Stimulated activated CD4-positive, alpha-beta T cell treated with anti-CD3 and anti-CD28 coated beads, TNF-alpha, amount 100 ng/mL, for 48 hours (primary cell): ENCODE measurements around the gene ANXA9.
A peak's percentile ranks its signal among the peaks of the same experiment; 100 is the strongest.

ENCODE experiments used
- DNase-seq, 3 donors: peaks; one replicate each; pipeline ENCODE4 v3.0.0-alpha.2; 2020; ENCODE audit warnings: low read depth in 3 of 3

The ANXA9 gene, protein sequence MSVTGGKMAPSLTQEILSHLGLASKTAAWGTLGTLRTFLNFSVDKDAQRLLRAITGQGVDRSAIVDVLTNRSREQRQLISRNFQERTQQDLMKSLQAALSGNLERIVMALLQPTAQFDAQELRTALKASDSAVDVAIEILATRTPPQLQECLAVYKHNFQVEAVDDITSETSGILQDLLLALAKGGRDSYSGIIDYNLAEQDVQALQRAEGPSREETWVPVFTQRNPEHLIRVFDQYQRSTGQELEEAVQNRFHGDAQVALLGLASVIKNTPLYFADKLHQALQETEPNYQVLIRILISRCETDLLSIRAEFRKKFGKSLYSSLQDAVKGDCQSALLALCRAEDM

DNA sequence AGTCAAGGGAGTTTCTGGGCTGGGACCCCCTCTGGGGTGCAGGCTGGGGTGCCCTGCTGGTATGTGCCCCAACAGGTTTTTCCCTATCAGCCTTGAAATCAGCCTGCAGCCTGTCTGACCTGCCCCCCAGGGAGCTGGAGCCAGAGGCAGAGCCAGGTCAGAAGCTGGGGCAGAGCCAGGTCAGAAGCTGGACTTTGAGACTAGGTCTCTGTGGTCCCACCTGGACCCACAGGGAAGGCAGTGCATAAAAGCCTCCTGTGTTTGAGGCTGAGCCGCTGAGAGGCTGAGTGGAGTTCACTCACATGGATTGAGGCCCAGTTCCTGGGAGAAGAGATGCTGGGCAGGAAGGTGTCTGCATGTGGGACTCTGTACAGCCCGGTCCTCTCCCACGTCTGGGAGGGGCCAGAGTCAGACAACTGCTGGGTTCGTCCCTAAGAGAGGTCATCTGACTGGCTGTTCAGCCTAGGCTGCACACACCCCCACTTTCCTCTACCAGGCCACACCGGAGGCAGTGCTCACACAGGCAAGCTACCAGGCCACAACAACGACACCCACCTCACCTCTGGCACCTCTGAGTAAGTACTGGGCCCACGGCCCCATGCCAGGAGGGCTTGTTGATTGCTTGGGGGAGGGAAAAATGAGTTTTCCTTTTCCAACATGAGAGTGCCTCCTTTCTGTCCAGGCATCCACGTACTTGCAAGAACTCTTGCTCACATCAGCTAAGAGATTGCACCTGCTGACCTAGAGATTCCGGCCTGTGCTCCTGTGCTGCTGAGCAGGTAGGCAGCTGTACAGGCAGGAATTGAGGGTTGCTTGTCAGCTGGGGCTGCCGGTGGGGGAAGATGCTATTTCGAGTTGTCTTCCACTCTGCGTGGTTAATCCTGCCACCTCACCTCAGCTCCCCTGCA, at the start of gene ANXA9:
ANXA9 (plus strand) TSS at position 488 of the 908 bp plus-strand sequence. CDS start 814 bp downstream, outside the sequence.
- DNase-seq = no peak

DNA sequence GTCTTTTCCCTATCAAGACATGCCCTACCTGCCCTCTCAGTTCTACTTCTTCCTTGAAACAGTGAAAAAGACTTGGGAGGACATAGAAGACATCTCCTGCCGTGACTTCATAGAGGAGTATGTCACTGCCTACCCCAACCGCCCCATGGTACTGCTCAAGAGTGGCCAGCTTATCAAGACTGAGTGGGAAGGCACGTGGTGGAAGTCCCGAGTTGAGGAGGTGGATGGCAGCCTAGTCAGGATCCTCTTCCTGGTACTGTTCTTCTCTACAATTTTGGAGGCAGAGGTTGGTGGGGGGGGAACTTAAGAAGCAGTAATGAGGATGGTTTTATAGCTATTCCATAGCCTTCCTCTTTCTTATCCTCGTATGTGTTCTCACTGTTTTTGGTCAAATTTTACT, 37.2 kb upstream of the ANXA9 start:
- DNase-seq = no peak

DNA sequence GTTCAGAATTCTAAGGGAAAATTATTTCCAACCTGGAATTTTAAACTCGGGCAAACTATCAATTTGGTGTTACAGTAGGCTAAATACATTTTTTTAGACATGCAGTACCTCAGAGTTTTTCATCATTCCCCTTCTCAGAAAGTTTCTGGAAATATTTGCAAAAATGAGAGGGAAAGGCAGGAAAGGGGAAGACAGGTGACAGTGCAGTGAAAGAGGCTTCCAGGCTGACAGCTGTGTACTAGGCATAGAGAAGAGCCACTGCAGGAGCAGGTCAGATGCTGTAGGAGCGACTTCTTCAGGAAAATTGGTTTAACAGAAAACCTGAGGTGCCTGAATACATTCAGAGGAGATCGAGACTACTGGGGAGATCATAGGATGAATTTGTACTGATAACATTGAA, 27.4 kb upstream of the ANXA9 start:
- DNase-seq = no peak

DNA sequence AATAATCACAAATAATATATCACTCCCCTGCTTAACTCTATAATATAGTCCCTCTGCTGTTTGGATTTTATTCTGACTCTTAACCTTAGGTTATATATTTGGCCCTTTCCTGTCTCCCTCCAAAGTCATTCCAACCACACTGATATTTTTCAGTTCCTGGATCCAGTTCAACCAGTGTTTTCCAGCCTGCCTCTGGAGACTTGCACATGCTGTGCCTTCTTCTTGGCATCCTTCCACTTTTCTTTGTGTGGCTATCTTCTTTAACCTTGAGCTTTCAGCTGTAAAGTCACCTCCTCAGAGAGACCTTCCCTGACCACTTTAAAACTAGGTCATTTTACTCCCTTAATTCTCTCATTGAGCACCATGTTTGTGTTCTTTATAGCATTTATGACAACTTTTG, 26.8 kb upstream of the ANXA9 start:
- DNase-seq = no peak

DNA sequence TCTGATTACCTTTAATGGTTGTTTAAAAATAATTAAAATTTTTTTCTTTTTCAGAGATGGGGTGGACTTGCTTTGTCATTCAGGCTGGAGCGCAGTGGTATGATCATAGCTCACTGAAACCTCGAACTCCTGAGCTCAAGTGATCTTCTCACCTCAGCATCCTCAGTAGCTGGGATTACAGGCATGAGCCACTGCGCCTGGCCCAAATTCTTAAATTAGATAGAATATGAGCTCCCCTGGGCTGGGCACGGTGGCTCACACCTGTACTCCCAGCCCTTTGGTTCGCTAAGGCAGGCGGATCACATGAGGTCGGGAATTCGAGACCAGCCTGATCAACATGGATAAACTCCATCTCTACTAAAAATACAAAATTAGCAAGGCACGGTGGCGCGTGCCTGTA, 24.4 kb upstream of the ANXA9 start:
- no peak for DNase-seq

DNA sequence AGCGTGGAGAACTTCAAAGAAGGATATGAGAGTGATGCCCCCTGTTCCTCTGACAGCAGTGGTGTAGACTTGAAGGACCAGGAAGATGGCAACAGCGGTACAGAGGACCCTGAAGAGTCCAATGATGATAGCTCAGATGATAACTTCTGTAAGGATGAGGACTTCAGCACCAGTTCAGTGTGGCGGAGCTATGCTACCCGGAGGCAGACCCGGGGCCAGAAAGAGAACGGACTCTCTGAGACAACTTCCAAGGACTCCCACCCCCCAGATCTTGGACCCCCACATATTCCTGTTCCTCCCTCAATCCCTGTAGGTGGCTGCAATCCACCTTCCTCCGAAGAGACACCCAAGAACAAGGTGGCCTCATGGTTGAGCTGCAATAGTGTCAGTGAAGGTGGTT, 21.4 kb upstream of the ANXA9 start:
- DNase-seq = no peak

DNA sequence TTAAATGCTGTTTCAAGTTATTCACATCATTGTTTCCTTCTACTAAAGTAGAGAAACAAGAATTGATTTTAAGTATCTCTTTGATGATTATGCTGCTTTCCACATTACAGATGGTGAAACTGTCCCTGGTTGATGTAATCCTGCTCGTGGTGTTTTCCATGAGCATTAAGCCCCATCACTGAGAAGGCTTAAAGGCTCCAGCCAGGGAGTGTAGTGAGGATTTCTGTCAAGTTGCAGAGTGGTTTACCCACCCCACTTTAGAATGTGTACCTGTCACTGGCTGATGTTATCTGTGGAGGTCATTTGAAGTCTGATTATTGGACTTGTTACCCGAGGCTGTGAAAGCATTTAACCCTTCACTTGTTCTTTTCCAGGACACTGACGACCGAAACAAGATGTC, 20.3 kb upstream of the ANXA9 start:
- DNase-seq = no peak

DNA sequence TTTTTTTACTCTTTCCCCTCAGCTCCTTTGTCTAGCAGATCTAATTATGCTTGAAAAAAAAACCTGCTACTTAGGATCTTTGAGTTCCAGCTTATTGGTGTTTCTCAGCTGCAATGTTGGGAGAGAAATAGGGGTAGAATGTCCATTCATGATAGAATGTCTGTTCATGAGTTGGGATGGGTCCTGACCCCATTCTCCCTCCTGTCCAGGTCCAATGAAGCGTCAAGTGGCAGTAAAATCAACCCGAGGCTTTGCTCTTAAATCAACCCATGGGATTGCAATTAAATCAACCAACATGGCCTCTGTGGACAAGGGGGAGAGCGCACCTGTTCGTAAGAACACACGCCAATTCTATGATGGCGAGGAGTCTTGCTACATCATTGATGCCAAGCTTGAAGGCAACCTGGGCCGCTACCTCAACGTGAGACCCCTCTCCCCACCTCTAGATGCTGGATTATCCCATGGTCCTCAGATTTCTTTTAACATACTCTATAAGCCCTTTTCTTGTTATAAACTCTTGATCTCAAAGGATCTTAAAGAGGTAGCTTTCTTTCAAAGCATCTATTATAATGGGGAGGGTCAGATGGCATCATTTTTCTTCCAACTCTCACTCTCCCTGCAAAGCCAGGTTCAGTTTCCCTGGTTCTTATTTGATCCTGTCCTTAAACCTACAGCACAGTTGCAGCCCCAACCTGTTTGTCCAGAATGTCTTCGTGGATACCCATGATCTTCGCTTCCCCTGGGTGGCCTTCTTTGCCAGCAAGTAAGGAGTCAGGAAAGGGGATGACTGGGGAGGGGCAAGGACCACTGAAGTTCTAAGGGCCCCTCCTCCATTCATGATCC, 18.6 kb upstream of the ANXA9 start:
- no peak for DNase-seq

DNA sequence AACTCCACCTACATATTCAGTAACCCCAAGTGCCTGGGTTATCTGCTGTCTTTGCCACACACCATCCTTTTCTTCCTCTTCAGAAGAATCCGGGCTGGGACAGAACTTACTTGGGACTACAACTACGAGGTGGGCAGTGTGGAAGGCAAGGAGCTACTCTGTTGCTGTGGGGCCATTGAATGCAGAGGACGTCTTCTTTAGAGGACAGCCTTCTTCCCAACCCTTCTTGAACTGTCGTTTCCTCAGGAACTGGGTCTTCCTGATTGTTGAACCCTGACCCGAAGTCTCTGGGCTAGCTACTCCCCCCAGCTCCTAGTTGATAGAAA, 18.0 kb upstream of the ANXA9 start:
- no peak for DNase-seq

DNA sequence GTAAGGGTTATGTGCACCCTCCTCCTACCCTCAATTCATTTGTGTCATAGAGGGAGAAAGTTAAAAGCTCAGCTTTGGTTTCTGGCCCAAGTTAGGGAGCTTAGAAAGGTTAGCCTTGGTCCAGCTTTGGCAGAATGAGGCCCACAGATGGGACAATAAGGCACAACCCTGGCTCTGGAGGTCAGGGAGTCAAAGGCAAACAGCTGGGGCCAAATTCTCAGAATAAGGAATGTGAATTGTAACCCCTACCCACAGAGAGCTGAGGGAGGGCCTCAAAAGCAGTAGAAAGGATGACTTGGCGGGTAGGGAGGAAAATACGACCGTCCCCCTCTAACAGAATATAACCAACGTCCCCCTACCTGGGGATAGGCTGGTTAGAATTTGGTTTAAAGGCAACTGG, 16.5 kb upstream of the ANXA9 start:
- DNase-seq = no peak

DNA sequence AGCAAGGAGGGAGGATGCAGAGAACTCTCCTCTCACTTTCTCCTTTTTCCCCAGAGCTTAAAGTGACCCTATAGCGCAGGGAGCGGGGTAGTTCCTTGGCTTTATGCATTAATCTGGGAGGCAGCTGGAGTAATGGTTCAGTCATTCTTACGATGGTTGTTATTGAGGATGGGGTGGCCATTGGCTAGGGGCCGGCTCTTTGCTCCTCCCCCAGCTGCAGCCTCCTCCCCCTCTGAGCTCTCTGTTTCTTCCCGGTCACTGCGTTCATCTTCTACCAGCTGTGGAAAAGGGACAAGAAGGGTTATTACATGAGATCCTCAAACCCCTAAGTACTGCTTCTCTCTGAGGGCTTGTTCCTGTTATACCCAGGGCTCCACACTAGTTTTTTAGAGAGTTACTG, 16.1 kb upstream of the ANXA9 start:
- no peak for DNase-seq

DNA sequence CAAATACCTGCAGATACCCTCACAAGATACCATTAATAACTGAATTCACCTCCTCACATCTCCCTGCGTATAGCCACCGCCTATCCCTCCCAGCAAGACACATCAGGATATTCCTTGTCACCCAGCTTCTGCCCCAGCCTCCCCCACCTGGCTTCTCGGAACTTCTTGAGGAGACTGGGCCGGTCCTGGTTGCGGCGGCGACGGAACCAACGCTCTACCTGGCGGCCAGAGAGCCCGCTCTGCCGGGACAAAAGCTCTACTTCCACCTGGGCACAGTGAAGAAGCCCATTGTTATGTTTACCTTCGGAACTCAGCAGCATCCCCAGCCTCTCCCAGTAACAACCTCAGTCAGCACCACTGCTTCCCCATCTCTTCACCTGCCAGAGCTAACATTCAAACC, 14.2 kb upstream of the ANXA9 start:
- no peak for DNase-seq

DNA sequence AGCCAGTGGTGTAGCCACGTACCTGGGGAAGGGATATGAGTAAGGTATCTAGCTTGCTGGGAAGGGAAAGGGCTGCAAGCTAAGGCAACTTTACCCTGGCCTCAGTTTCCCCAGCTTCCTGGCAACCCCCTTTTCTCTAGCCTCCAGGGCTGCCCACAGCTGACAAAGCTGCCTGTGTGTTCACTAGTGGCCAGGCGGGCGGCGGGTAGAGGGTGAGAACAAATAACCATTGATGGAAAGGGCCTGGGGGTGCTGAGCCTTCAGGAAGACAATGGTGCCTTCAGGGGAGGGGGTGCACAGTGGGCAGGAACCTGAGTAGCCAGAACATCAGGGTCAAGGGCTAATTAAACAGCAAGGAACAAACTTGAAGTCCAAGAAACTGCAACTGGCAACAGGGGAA, 13.6 kb upstream of the ANXA9 start:
- DNase-seq = no peak

DNA sequence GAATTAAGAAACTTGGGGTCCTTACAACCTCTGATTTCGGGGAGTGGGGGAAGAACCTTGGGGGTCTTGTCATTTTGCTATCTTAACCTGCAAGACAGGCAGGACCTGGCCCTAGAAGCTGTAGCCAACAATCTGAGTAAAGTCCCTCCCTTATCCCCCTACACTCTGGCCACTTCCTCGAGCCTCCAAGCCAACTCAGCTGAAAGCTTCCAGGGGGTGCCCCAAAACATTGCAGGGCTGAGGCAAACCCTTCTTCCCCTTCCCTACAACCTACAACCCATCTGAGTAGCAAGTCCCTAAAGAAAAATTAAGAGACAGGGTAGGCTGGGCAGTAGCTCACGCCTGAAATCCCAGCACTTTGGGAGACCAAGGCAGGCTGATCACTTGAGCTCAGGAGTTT, 12.5 kb upstream of the ANXA9 start:
- DNase-seq = no peak

DNA sequence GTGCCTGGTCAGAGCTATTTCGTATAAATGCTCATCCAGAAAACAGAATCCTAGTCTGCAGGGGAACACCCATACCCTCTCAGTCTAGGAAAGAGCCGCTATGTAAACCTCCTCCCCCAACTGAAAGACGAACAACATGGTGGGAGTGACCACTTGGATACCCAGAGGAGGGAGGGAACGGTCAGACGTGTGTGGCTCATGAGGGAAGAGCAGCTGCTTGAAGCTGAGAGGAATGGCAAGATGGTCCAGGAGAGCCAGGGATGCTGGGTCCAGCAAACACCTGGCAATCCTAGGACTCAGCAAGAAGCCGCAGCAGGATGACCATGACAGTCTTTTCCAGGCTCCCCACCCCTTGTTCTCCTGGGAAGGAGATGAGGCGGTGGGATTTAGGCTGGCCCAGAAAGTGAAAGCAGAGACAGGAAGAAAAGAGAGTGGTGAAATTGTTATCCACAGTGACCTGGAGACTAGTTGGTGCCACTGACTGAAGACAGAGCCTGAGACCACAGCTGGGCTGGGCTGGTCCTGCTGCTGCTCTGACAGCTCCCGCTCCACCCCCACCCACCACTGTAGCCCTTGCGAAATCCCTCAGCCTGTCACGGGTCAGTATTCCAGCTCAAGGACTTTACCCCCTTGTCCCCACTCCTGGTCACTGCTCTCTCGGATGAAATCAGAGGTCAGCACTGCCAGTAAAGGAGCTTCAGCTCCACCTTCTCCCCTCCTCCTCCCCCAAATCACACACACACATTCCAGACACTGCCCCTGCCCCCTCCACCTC, 11.1 kb upstream of the ANXA9 start:
- no peak for DNase-seq

DNA sequence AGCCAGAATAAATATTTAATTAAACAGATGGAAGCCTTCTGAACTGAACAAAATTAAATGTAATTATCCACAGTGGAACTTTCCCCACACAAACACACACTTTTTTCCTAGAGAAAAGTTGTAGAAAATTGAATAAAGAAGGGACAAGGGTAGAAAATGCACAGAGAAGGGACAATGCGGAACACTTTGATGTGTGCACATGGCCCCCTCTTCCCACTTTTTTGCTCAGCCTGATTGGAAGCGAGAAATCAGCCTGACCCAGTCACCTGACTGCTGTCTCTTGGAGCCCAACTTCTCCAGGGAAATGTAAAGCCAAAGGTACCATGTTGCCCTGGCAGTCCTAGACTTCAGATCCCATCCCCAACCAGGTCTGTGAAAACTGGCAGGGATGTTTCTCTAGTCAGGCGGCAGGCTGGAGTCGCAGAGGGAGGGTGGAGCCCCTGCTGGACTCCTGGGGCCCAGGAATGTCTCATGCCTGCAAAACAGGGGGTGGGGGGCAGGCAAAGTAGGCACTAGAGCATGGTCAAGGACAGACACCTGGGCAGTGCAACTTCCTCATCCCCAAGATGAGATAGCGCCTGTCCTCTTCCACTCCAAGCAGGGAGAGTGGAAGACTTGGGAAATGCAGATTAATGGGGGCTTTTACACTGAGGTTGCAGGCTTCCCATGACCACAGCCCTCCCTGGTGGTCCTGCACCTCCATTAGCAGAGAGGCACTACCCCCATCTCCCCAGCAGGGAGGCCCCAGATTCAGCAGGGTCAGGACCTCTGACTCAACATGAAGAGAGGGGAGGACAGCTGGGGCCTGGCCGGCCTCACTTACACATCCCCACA, 10.3 kb upstream of the ANXA9 start:
- DNase-seq = no peak

DNA sequence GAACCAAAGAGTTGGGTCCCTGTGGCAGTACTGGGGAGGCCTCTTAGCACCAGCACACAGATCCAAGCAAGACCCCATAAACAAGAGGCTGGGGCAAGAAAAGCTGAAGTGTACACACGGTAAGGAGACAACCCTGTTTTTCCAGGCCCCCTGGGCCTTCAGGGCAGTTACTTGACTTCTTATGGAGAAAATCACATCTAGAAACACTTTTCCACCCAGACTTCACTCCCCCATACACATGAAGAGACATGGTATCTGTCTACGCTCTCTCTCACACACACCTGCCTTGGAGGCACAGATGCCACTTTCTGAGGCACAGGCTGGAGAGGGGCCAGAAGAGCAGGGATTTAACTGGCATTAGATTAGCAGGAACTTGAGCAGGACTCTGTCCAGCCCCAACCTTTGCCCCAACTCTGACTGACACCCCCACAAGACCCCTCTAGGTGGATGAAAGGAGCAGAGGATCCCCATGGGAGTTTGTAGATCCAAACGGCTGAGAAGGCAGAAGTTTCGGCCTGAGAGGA, 9.6 kb upstream of the ANXA9 start:
- DNase-seq = no peak

DNA sequence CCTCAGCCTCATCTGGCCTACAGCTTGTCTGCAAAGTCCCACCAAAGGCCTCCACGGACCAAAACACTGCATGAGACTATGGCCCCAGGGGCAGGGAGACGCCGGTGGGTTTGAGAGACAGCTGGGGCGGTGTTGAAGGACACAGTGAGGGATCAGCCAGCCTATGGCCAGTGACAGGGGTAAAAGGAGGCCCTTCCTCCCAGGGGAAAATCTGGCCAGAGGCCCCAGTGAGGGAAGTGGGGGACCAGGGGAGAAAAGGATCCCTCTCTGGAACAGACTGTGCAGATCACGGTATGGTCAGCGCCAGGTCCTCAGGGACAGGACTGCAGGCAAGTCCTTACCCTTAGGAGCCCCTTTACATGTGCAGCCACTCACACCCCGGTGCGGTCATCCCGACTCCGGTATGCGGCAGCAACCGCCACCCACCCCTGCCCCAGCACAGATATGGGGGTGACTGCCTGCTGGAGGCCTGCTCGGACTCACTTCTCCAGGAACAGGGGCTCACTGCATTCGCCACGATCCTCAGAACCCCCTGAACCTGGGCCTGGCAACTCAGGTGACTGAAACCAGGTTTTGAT, 8.7 kb upstream of the ANXA9 start:
- DNase-seq = peak in 1 of 3 donors; percentile 22

DNA sequence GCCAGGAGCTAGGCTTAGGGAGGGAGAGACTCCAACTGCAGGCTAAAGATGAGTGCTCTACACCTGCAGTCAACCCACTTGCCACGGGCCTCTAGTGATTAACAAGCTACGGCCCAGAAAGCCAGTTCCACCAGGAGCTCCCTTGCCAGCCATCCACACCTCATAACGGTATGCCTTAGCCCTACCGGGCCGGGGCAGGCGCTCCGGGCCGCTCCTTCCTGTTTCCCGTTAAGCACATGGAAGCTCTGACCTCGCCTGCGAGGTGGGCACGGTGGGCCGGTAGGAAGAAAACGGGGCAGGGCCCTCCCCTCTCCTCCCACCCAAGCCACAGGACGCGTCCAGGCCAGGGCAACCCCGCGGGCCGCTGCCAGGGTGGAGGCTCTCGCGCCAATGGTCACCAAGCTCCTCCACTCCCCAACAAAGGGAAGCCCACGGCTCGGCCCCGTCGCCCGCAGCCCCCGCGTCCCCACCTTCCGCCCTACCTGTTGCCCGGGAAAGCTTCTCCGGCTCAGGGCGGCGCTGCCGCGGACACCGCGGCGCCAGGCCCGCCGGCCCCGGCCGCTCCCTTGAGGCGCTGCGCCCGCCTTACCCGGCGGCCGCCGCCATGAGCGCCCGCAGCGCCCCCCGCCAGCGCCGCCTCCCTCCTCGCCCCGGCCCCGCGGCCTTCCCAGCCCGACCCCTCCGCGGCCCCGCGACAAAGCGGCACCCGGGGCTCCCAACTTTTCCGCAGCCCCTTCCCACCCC, 8.1 kb upstream of the ANXA9 start:
- peak in 1 of 3 donors; percentile 24 for DNase-seq
